Right lobe of liver (tissue), 4 donors: Measurements from ENCODE around the gene ANO9.

ENCODE experiments used
- CTCF ChIP-seq, 4 donors: fragments of 200-600 bp in 3 of 4; fragments of 450-650 bp in 1 of 4; IDR thresholded peaks; one replicate each; pipeline versions ENCODE4 v1.5.1 to v1.8.0; 2016 to 2022; ENCODE audit warnings: antibody characterized with exemption in 4 of 4, mild to moderate bottlenecking in 2 of 4
- POLR2A ChIP-seq: fragments of 450-650 bp; IDR thresholded peaks from one replicate; pipeline ENCODE4 v1.6.1; 2017; ENCODE audit warnings: antibody characterized with exemption, mild to moderate bottlenecking
- donor health status: DM: no; HTN: no; CAD: no.
- donor health status: DM: no; HTN: no; CAD: no.
- donor health status: DM: no; HTN: yes; CAD: no.

- TF ChIP-seq CTCF (IDR thresholded peaks at IDR 0.05) (no peak), POLR2A (no peak)
These were observed 33.4 kb downstream of the ANO9 start for GRCh38 chr11:408154-409007.
